ENCODE measurements around the gene CSF1R. TPM values are rescaled to one million over a fixed set of nuclear protein-coding genes. Genes with fewer than 3 reads are reported as not detected.
"Not testable (repeated sequence)": the region's sequence is repeated elsewhere in the genome, so short reads cannot be mapped to it uniquely, and the experiment has no call there.

The CSF1R gene
- total RNA-seq, 1 donor from 2014 or later: 20.1 TPM

- intact Hi-C loops (cut with micrococcal nuclease): no loop called here
Observed at GRCh38 chr5:150106674-150107426, 20.5 kb upstream of the CSF1R start.

GRCh38 chr5:150105928-150106615 is 19.7 kb upstream of the CSF1R start:
- intact Hi-C loops (cut with micrococcal nuclease): no loop called here
- DNase-seq (no peak), ATAC-seq (peak; percentile 42)

More at GRCh38 chr5:150106674-150107426, 20.5 kb upstream of the CSF1R start:
- ATAC-seq (no peak), DNase-seq (no peak)

- no peak for ATAC-seq
- DNase-seq: no peak
- intact Hi-C loops (cut with micrococcal nuclease): no loop called here
Observed at GRCh38 chr5:150104550-150104870, 18.2 kb upstream of the CSF1R start.

GRCh38 chr5:150103678-150104549 is 17.6 kb upstream of the CSF1R start:
- intact Hi-C loops (cut with micrococcal nuclease): no loop called here
- ATAC-seq: no peak
- no peak for DNase-seq

GRCh38 chr5:150101023-150101422 is 14.7 kb upstream of the CSF1R start:
- ATAC-seq (no peak), DNase-seq (no peak)
- intact Hi-C loops (cut with micrococcal nuclease): no loop called here

GRCh38 chr5:150097152-150097551 is 10.8 kb upstream of the CSF1R start:
- intact Hi-C loops (cut with micrococcal nuclease): no loop called here
- DNase-seq: no peak
- ATAC-seq: no peak

GRCh38 chr5:150092159-150092787 is 5.9 kb upstream of the CSF1R start:
- intact Hi-C loops (cut with micrococcal nuclease): no loop called here
- no peak for DNase-seq
- no peak for ATAC-seq

GRCh38 chr5:150085191-150085912 is 1.0 kb downstream of the CSF1R start:
- intact Hi-C loops (cut with micrococcal nuclease): no loop called here
- no peak for DNase-seq
- no peak for ATAC-seq

GRCh38 chr5:150084754-150085153 is 1.6 kb downstream of the CSF1R start:
- not testable (repeated sequence) for DNase-seq, ATAC-seq

GRCh38 chr5:150082889-150083288 is 3.5 kb downstream of the CSF1R start:
- DNase-seq: no peak
- intact Hi-C loops (cut with micrococcal nuclease): no loop called here
- peak; percentile 38 for ATAC-seq

More at GRCh38 chr5:150084754-150085153, 1.6 kb downstream of the CSF1R start:
- intact Hi-C loops (cut with micrococcal nuclease): not testable (repeated sequence)

- ATAC-seq (no peak), DNase-seq (no peak)
- intact Hi-C loops (cut with micrococcal nuclease): no loop called here
Observed at GRCh38 chr5:150082374-150082773, 4.0 kb downstream of the CSF1R start.

GRCh38 chr5:150081541-150082283 is 4.6 kb downstream of the CSF1R start:
- intact Hi-C loops (cut with micrococcal nuclease): no loop called here

GRCh38 chr5:150080696-150081435 is 5.5 kb downstream of the CSF1R start:
- ATAC-seq (no peak), DNase-seq (no peak)
- intact Hi-C loops (cut with micrococcal nuclease): no loop called here

More at GRCh38 chr5:150081541-150082283, 4.6 kb downstream of the CSF1R start:
- ATAC-seq: peak; percentile 85
- peak; percentile 79 for DNase-seq

GRCh38 chr5:150079909-150080461 is 6.4 kb downstream of the CSF1R start:
- intact Hi-C loops (cut with micrococcal nuclease): no loop called here
- ATAC-seq: no peak
- DNase-seq: no peak

- no peak for DNase-seq
- intact Hi-C loops (cut with micrococcal nuclease): no loop called here
- ATAC-seq: no peak
Observed at GRCh38 chr5:150078802-150079689, 7.3 kb downstream of the CSF1R start.

Data from left ventricle myocardium superior (tissue), 1 donor.